ENCODE measurements around the gene ZBTB42. TPM values are rescaled to one million over a fixed set of nuclear protein-coding genes. Genes with fewer than 3 reads are reported as not detected.

ZBTB42 gene
- total RNA-seq, 1 donor from 2014 or later = 5.7 TPM

GRCh38 chr14:104795781-104796686 lies 4.9 kb upstream of the ZBTB42 start:
- DNase-seq = peak; percentile 75
- no peaks in the 10 kb centered on the region for H3K9me3 ChIP-seq (replicated peaks)
- peak overlapping the region; percentile 69 for H3K4me3 ChIP-seq
- peaks cover 88% of the 10 kb centered on the region for H3K4me1 ChIP-seq
- intact Hi-C loops (cut with micrococcal nuclease) = no loop called here
- peak overlapping the region; percentile 99 for H3K27ac ChIP-seq (replicated peaks)
- TF ChIP-seq CTCF (IDR thresholded peaks at IDR 0.05; ENCODE audit: borderline replicate concordance) = no peak
- H3K36me3 ChIP-seq = peaks cover 13% of the 10 kb centered on the region
- no peaks in the 10 kb centered on the region for H3K27me3 ChIP-seq (ENCODE audit: low read depth)

GRCh38 chr14:104796687-104797081 lies 4.2 kb upstream of the ZBTB42 start:
- no peak for TF ChIP-seq CTCF (IDR thresholded peaks at IDR 0.05; ENCODE audit: borderline replicate concordance)
- H3K4me1 ChIP-seq = peaks cover 88% of the 10 kb centered on the region
- intact Hi-C loops (cut with micrococcal nuclease) = no loop called here

GRCh38 chr14:104797115-104798044 lies 3.5 kb upstream of the ZBTB42 start:
- no peak overlapping the region for H3K4me3 ChIP-seq
- H3K4me1 ChIP-seq = peaks cover 88% of the 10 kb centered on the region
- no peak for TF ChIP-seq CTCF (IDR thresholded peaks at IDR 0.05; ENCODE audit: borderline replicate concordance)
- intact Hi-C loops (cut with micrococcal nuclease) = no loop called here
- peak overlapping the region; percentile 99 for H3K27ac ChIP-seq (replicated peaks)
- DNase-seq = peak; percentile 57
- H3K36me3 ChIP-seq = no peaks in the 10 kb centered on the region
- no peaks in the 10 kb centered on the region for H3K27me3 ChIP-seq (ENCODE audit: low read depth)
- H3K9me3 ChIP-seq (replicated peaks) = no peaks in the 10 kb centered on the region

More at GRCh38 chr14:104796687-104797081, 4.2 kb upstream of the ZBTB42 start:
- DNase-seq = no peak
- H3K4me3 ChIP-seq = no peak overlapping the region
- H3K9me3 ChIP-seq (replicated peaks) = no peaks in the 10 kb centered on the region
- peak overlapping the region; percentile 99 for H3K27ac ChIP-seq (replicated peaks)
- no peaks in the 10 kb centered on the region for H3K27me3 ChIP-seq (ENCODE audit: low read depth)
- peaks cover 6% of the 10 kb centered on the region for H3K36me3 ChIP-seq

- intact Hi-C loops (cut with micrococcal nuclease) = no loop called here
Measured at GRCh38 chr14:104798300-104799243, 2.3 kb upstream of the ZBTB42 start.

More at GRCh38 chr14:104798300-104799243, 2.3 kb upstream of the ZBTB42 start:
- Histone ChIP-seq H3K4me3 (no peak overlapping the region), H3K4me1 (peaks cover 85% of the 10 kb centered on the region), H3K36me3 (no peaks in the 10 kb centered on the region), H3K9me3 (replicated peaks) (no peaks in the 10 kb centered on the region), H3K27me3 (ENCODE audit: low read depth) (no peaks in the 10 kb centered on the region), H3K27ac (replicated peaks) (peak overlapping the region; percentile 99)
- TF ChIP-seq CTCF (IDR thresholded peaks at IDR 0.05; ENCODE audit: borderline replicate concordance) = no peak
- DNase-seq = no peak
